NCI-H1092 treated with DMSO at 0.1 percent for 48 hours (cell line): Measurements from ENCODE around the gene FUBP3.
"Not testable (repeated sequence)": the region's sequence is repeated elsewhere in the genome, so short reads cannot be mapped to it uniquely, and the experiment has no call there.

Experiments used
- DNase-seq: peaks from one replicate; lab custom pipeline; 2025; lab: John Stamatoyannopoulos, UW

FUBP3 gene

DNA sequence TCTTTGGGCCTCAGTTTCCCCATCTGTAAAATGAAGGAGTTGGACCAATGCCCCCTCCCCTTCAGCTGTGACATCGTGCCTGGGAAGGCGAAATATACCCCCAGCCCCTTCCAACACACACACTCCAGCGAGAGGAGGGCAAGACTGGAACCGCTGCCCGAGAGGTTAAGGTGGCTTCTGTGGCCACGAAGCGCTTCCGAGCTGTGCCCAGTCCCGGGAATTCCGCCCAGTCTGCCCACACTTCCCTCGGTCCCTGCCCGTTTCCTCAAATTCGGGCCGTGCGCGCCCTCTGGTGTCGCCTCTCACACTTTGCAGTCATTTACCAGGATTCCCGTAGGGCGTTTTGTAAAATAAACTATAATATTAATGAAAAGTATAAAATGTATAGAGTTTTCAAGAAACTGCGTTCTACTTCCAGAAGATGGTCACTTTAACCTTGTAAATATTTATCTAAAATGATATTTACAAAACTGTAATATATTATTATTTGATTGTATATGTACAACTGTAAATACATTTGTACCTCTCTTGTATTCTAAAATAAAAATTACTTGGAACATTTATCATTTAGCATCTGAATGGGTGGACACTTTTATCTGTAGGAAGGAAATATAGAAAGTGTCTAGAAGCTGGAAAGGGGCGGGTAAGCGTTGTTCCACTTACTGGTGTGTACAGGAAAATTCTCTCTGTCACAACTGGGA, 103.2 kb downstream of the FUBP3 start:
- peak; percentile 84 for DNase-seq

DNA sequence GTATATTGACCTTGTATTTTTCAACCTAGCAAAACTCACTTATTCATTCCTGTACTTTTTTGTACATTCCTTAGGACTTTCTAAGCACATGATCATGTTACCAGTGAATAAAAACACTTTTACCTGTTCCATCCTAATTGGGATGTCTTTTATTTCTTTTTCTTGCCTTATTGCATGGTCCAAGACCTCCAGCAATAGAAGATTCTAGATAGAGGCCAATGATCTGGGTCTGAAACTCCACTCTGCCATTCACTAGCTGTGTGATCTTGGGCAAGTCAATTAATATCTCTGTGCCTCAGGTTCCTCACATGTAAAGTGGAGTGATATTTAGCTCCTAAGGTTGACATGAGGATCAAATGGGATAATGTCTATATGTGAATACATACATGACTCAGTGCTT, 105.7 kb downstream of the FUBP3 start:
- no peak for DNase-seq

DNA sequence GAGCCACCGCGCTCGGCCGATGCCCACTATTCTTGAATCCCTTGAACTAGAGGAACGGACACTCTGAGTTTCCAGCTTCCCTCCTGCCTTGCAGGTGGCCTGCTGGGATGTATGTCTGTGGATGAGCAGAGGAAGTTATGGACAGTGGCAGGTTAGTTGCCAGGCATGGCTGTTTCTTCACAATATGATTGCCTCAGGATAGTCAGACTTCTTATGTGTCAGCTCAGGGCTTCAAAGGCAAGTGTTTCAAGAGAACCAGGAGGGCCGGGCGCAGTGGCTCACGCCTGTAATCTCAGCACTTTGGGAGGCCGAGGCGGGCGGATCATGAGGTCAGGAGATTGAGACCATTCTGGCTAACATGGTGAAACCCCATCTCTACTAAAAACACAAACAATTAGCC, 106.6 kb downstream of the FUBP3 start:
- not testable (repeated sequence) for DNase-seq

DNA sequence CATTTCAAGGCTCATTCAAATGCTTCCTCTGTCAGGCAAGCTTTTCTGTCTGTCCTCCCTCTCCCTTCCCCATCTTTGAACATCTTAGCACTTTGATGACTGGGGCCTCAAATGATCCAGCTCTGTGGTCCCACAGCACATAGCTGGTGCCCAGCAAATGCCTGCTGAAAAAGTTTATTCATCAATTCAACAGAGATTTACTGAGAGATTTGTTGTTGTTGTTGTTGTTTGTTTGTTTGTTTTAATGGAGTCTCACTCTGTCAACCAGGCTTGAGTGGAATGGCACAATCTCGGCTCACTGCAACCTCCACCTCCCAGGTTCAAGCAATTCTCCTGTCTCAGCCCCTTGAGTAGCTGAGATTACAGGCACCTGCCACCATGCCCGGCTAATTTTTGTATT, 108.2 kb downstream of the FUBP3 start:
- DNase-seq, result no peak
